ENCODE measurements around the gene PEF1.

PEF1 gene

DNA sequence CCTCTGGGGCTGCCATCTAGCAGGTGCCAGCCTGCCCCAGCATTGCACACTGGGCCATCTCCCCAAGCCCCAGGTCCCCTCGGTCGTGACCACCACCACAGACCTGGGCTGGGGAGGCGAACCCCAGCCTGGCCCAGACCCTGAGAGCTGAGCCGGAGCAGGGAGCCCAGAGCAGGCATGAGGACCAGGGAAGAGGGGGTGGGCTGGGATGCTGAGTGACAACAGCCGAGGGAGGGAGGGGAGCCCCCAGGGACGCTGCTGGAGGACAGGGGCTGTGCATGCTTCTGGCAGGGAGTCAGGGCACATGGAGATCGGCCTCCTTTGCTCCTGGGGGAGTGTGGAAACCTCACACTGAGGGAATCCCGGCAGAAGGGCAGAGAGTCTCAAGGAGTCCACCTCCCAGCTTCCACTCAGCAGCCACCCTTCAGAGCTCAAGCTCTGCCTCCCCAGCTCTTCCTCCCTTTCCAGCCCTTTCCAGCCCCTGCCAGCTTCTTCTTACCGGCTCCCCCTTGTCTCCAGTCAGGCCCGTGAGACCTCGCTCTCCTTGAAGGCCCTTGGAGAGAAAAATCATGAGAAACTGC, 23.7 kb upstream of the PEF1 start:
- TF ChIP-seq, protein P1, sequence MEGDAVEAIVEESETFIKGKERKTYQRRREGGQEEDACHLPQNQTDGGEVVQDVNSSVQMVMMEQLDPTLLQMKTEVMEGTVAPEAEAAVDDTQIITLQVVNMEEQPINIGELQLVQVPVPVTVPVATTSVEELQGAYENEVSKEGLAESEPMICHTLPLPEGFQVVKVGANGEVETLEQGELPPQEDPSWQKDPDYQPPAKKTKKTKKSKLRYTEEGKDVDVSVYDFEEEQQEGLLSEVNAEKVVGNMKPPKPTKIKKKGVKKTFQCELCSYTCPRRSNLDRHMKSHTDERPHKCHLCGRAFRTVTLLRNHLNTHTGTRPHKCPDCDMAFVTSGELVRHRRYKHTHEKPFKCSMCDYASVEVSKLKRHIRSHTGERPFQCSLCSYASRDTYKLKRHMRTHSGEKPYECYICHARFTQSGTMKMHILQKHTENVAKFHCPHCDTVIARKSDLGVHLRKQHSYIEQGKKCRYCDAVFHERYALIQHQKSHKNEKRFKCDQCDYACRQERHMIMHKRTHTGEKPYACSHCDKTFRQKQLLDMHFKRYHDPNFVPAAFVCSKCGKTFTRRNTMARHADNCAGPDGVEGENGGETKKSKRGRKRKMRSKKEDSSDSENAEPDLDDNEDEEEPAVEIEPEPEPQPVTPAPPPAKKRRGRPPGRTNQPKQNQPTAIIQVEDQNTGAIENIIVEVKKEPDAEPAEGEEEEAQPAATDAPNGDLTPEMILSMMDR (IDR thresholded peaks at IDR 0.05; ENCODE audit: borderline replicate concordance, insufficient read depth, low read depth, low read length) = no peak
- no peak overlapping the region for H3K4me3 ChIP-seq (ENCODE audit: low read depth, low read length)

- TF ChIP-seq, protein P1 (IDR thresholded peaks at IDR 0.05; ENCODE audit: borderline replicate concordance, insufficient read depth, low read depth, low read length) = no peak
- no peak overlapping the region for H3K4me3 ChIP-seq (ENCODE audit: low read depth, low read length)
Observed at GRCh38 chr1:31667065-31667785, 22.5 kb upstream of the PEF1 start.

DNA sequence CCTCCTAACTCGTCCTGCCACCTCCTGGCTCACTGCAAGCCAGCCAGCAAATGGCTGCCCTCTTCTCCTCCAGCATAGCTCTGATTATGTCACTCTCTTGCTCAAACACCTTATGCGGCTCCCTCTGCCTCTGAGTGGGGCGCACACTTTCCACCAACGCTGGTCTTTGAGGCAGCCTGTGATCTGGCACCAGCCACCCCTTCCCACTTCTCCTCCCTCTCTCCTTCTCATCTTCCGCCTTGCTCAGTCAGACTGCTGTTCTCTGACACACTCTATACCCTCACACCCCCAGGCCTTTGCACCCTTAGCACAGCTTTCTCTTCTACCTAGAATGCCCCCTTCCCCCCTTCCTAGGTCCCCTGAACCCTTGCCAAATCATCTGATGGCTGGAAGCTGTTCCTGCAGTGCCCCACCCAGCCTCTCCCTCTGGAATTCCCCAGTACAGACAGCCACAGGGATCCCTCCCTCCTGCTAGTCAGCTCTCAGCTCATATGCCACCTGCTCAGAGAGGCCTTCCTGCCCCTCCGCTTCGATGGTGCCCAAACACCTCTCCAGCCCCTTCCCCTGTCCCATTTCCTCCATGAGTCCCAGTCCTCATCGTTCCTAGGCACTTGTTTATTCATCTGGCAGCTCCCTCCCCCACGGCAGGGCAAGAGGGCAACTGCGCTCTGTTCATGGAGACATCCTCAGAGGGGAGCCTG, 21.7 kb upstream of the PEF1 start:
- TF ChIP-seq, protein P1 (IDR thresholded peaks at IDR 0.05; ENCODE audit: borderline replicate concordance, insufficient read depth, low read depth, low read length) = no peak

GRCh38 chr1:31665234-31665878, 20.7 kb upstream of the PEF1 start:
- TF ChIP-seq, protein P1 (IDR thresholded peaks at IDR 0.05; ENCODE audit: borderline replicate concordance, insufficient read depth, low read depth, low read length) = no peak
- H3K4me3 ChIP-seq (ENCODE audit: low read depth, low read length) = no peak overlapping the region

More for the DNA sequence above, 21.7 kb upstream of the PEF1 start:
- H3K4me3 ChIP-seq (ENCODE audit: low read depth, low read length) = no peak overlapping the region

DNA sequence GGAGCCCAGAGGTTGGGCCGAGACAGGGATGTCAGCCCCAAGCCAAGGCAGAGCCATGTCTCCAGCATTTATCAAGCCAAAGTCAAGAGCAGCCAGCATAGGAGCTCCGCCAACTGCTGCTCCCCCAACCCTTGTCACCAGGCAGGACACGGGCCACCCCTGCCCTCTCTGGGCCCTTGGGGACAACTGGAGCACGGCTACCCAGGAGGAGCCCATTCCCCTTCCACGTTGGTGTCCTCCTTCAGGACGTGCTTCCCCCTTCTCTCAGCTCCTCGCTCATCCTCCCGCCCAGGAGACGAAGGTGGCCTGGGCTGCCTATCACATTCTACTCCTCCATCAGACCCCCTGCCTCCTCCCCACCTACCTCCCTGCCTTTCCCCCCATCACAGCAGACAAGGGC, 19.9 kb upstream of the PEF1 start:
- no peak overlapping the region for H3K4me3 ChIP-seq (ENCODE audit: low read depth, low read length)
- TF ChIP-seq, protein P1 (IDR thresholded peaks at IDR 0.05; ENCODE audit: borderline replicate concordance, insufficient read depth, low read depth, low read length) = no peak

GRCh38 chr1:31663622-31664452, 19.2 kb upstream of the PEF1 start:
- TF ChIP-seq, protein P1 (IDR thresholded peaks at IDR 0.05; ENCODE audit: borderline replicate concordance, insufficient read depth, low read depth, low read length) = peak; percentile 94
- no peak overlapping the region for H3K4me3 ChIP-seq (ENCODE audit: low read depth, low read length)

Data from GM12875 (cell line).